ENCODE results near the gene KAZN. TPM values are rescaled to one million over a fixed set of nuclear protein-coding genes. Genes with fewer than 3 reads are reported as not detected.

Gene KAZN
- polyA plus RNA-seq, 1 experiment, result 3.7 TPM

DNA sequence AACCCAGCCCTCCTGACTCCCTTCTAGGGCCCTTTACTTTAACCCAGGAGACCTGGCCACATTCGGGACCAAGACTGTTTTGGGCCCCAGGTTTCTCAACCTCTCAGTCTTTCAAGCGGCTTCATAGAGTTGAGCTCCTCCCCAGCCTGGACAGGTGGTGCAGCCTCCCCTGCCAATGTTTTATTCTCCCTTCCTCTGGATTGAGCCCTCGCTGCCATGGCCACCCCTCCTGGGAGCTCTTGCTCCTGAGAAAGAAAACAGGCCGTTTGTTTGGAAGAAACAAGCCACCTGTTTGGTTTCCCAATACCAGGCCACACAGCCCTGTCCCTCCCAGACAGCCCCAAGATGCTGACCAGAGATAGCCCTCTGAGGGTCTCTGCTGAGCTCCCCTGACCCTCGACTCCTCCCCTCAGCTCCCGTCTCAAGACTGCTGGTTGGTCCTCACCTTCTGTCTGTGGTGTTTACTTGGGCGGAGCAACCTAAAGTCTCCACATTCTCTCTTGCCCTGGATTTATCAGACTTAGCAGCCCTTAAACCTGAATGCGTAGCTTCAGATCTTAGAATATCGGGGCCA is 558.4 kb downstream of the KAZN start:
- ChIA-PET CTCF (interaction anchor here (0.7 to 2.8 kb wide), 5 partner anchors 12 to 168 kb away, joined by 3 to 12 read pairs (median 3); no protein-coding TSS in a partner anchor), POLR2A (interaction anchor here (0.9 to 2.5 kb wide), 2 partner anchors 11 to 22 kb away, joined by 3 to 13 read pairs; no protein-coding TSS in a partner anchor)
- no peak overlapping the region for H3K27ac ChIP-seq (ENCODE audit: low read depth, low read length)
- H3K9me3 ChIP-seq (ENCODE audit: control insufficient read depth, insufficient read depth, low read length), result no peaks in the 10 kb centered on the region; the same call in 1 of the 2 replicates
- TF ChIP-seq, protein P1, sequence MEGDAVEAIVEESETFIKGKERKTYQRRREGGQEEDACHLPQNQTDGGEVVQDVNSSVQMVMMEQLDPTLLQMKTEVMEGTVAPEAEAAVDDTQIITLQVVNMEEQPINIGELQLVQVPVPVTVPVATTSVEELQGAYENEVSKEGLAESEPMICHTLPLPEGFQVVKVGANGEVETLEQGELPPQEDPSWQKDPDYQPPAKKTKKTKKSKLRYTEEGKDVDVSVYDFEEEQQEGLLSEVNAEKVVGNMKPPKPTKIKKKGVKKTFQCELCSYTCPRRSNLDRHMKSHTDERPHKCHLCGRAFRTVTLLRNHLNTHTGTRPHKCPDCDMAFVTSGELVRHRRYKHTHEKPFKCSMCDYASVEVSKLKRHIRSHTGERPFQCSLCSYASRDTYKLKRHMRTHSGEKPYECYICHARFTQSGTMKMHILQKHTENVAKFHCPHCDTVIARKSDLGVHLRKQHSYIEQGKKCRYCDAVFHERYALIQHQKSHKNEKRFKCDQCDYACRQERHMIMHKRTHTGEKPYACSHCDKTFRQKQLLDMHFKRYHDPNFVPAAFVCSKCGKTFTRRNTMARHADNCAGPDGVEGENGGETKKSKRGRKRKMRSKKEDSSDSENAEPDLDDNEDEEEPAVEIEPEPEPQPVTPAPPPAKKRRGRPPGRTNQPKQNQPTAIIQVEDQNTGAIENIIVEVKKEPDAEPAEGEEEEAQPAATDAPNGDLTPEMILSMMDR (IDR thresholded peaks at IDR 0.05; ENCODE audit: low read depth, low read length), result no peak
- no peak for DNase-seq (ENCODE audit: low read depth, low spot score)
- H3K27me3 ChIP-seq (ENCODE audit: control insufficient read depth, insufficient read depth, low read length), result no peaks in the 10 kb centered on the region
- H3K4me3 ChIP-seq (ENCODE audit: low read depth, low read length), result no peak overlapping the region

DNA sequence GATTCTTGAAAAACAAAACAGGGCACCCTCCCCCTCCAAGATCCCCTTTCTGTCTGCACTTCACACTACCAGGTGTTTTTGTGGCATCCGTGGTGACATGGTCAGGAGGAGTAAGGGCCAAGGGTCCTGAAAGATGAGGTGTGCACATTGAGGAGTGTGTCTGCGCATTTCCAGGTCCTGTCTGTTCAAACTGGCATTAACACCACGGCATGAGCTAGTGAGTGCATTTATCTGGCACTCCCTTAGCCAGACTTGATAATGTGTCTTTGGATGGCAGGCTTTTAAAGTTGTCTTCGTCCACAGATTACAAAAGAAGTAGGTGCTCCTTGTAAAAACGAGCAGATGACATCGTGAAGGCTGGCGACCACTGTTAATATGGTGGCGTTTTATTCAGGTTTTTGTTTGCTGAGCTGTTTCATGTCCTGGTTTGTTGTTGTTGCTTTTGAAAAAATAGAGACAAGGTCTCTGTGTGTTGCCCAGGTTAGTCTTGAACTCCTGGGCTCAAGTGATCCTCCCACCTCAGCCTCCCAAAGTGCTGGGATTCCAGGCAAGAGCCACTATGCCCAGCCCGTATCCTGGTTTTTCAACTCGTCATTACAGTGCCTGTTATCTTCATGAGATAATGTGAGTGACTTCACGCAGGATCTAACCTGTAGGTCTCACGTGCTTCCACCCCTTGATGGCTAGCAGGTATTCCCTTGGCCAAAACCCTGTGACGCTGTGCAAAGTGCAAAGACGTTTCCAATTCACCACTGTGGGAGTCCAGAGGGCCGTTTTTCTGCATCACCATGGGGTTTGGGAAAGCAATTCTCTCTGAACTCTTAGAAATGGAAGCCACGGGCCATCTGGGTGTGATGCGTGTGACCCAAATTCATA is 559.3 kb downstream of the KAZN start:
- ChIA-PET CTCF (interaction anchor here (0.7 to 2.8 kb wide), 7 partner anchors 24 to 165 kb away, joined by 3 to 12 read pairs (median 4); no protein-coding TSS in a partner anchor), POLR2A (interaction anchor here (0.5 to 1.2 kb wide), 4 partner anchors 10 to 56 kb away, joined by 3 to 6 read pairs (median 4); no protein-coding TSS in a partner anchor)
- Histone ChIP-seq H3K27ac (ENCODE audit: low read depth, low read length) (peak overlapping the region; percentile 81), H3K9me3 (ENCODE audit: control insufficient read depth, insufficient read depth, low read length) (no peaks in the 10 kb centered on the region; the same call in 1 of the 2 replicates), H3K4me3 (ENCODE audit: low read depth, low read length) (no peak overlapping the region), H3K27me3 (ENCODE audit: control insufficient read depth, insufficient read depth, low read length) (no peaks in the 10 kb centered on the region)
- TF ChIP-seq, protein P1 (IDR thresholded peaks at IDR 0.05; ENCODE audit: low read depth, low read length), result no peak
- DNase-seq (ENCODE audit: low read depth, low spot score), result no peak

DNA sequence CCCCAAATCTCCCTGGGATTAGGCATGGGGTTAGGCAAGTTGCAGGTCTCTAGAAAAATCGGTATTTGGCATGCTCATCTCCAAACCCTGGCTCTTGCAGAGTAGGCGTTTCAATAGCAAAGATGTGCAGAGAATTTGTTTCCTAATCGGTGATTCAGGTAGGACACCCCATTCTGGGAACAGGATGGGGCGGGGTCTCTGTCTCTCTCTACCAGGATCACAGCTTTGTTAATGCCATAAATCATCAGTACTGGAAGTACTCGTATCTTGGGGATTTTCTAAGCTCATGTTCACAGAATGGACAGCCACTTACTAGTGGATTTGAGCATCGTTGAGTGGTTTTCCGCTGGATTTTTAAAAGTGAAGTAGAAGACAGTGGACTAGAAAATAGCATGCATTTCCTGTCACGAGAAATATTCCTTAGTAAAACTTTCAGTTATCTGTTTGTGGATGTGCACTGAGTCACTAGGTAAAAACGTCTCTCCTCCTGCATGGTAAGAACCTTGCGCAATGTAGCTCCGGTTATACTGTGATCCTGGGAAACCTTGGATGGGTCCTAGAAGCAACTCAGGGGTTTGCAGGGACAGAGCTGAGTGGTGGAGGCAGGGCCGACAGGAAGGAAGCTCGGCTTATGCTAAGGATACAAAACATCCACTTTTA is 560.2 kb downstream of the KAZN start:
- DNase-seq (ENCODE audit: low read depth, low spot score), result peak; percentile 83
- Histone ChIP-seq H3K27me3 (ENCODE audit: control insufficient read depth, insufficient read depth, low read length) (no peaks in the 10 kb centered on the region), H3K4me3 (ENCODE audit: low read depth, low read length) (peak overlapping the region; percentile 32), H3K9me3 (ENCODE audit: control insufficient read depth, insufficient read depth, low read length) (no peaks in the 10 kb centered on the region), H3K27ac (ENCODE audit: low read depth, low read length) (peak overlapping the region; percentile 81)
- CTCF ChIA-PET, result interaction anchor here (0.6 to 1.6 kb wide), 6 partner anchors 23 to 164 kb away, joined by 3 to 4 read pairs (median 3); no protein-coding TSS in a partner anchor
- POLR2A ChIA-PET, result interaction anchor here (0.5 to 1.2 kb wide), 6 partner anchors 9 to 368 kb away, joined by 3 to 7 read pairs (median 4); no protein-coding TSS in a partner anchor
- TF ChIP-seq, protein P1 (IDR thresholded peaks at IDR 0.05; ENCODE audit: low read depth, low read length), result no peak

DNA sequence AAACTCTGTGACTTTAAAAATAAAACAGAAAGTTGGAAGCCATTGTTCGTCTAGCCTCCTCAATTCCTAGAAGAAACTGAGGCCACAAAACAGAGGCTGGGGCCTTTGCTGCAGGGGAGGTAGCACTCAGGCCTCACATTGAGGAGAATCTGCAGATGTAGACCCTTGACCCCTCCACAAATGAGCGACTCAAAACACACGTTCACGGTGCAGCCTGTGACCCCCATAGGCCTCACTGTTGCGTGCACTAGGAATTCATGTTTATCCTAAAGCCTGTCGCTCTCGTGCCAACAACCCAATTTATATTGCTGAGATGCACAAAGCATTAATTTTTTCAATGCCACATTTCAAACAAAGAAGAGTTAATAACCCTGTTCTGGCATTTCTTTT is 560.7 kb downstream of the KAZN start:
- peak overlapping the region; percentile 32 for H3K4me3 ChIP-seq (ENCODE audit: low read depth, low read length)
- H3K27ac ChIP-seq (ENCODE audit: low read depth, low read length), result peak overlapping the region; percentile 81
- no peaks in the 10 kb centered on the region for H3K27me3 ChIP-seq (ENCODE audit: control insufficient read depth, insufficient read depth, low read length)
- ChIA-PET CTCF (interaction anchor here (0.6 to 1.6 kb wide), 4 partner anchors 22 to 164 kb away, joined by 3 to 4 read pairs (median 4); no protein-coding TSS in a partner anchor), POLR2A (interaction anchor here (0.6 to 1.2 kb wide), 3 partner anchors 20 to 367 kb away, joined by 3 to 7 read pairs (median 4); no protein-coding TSS in a partner anchor)
- DNase-seq (ENCODE audit: low read depth, low spot score), result no peak
- TF ChIP-seq, protein P1 (IDR thresholded peaks at IDR 0.05; ENCODE audit: low read depth, low read length), result no peak
- H3K9me3 ChIP-seq (ENCODE audit: control insufficient read depth, insufficient read depth, low read length), result no peaks in the 10 kb centered on the region
